Esophagus squamous epithelium (tissue), 4 donors: ENCODE results near the gene GRIK4.

ENCODE experiments used
- POLR2A ChIP-seq, 4 donors: fragments of 450-650 bp; IDR thresholded peaks; one replicate each; pipeline ENCODE4 v1.6.1; 2017; ENCODE audit warnings: antibody characterized with exemption in 4 of 4, mild to moderate bottlenecking in 4 of 4, moderate library complexity in 3 of 4
- TF ChIP-seq, protein P1 (sequence below), 6 experiments: fragments of 450-650 bp in 4 of 6; fragments of 200-600 bp in 2 of 6; sonication (generic) in 2 of 6; IDR thresholded peaks; one replicate each; pipeline ENCODE4 v1.5.1; 2016 to 2019; ENCODE audit warnings: antibody characterized with exemption in 6 of 6, mild to moderate bottlenecking in 4 of 6, moderate library complexity in 4 of 6

- TF ChIP-seq, protein P1, sequence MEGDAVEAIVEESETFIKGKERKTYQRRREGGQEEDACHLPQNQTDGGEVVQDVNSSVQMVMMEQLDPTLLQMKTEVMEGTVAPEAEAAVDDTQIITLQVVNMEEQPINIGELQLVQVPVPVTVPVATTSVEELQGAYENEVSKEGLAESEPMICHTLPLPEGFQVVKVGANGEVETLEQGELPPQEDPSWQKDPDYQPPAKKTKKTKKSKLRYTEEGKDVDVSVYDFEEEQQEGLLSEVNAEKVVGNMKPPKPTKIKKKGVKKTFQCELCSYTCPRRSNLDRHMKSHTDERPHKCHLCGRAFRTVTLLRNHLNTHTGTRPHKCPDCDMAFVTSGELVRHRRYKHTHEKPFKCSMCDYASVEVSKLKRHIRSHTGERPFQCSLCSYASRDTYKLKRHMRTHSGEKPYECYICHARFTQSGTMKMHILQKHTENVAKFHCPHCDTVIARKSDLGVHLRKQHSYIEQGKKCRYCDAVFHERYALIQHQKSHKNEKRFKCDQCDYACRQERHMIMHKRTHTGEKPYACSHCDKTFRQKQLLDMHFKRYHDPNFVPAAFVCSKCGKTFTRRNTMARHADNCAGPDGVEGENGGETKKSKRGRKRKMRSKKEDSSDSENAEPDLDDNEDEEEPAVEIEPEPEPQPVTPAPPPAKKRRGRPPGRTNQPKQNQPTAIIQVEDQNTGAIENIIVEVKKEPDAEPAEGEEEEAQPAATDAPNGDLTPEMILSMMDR (IDR thresholded peaks at IDR 0.05): no peak
- TF ChIP-seq POLR2A (IDR thresholded peaks at IDR 0.05): no peak
Observed at GRCh38 chr11:120578596-120579154, 67.1 kb downstream of the GRIK4 start.
